ENCODE results near the gene TMEM190.

Gene TMEM190

DNA sequence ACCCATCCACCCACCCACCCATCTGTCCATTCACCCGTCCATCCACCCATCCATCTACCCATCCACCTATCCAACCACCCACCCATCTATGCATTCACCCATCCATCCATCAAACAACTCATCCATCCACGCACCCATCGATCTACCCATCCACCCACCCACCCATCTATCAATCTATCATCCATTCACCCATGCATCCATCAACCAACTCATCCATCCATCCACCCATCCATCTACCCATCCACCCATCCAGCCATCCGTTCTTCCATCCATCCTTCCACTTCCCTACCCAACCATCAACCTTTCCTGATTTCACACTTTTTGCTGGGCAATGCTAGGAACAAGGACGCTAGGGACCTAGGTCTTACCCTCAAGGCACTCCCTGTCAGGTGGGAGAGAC, 5.4 kb downstream of the TMEM190 start:
- Histone ChIP-seq H3K9ac (ENCODE audit: low read depth, low read length) (no peak overlapping the region), H3K36me3 (ENCODE audit: insufficient read depth, low read depth, low read length) (peaks cover 7% of the 10 kb centered on the region), H3K4me1 (ENCODE audit: insufficient read depth, low read length) (peaks cover 8% of the 10 kb centered on the region)

DNA sequence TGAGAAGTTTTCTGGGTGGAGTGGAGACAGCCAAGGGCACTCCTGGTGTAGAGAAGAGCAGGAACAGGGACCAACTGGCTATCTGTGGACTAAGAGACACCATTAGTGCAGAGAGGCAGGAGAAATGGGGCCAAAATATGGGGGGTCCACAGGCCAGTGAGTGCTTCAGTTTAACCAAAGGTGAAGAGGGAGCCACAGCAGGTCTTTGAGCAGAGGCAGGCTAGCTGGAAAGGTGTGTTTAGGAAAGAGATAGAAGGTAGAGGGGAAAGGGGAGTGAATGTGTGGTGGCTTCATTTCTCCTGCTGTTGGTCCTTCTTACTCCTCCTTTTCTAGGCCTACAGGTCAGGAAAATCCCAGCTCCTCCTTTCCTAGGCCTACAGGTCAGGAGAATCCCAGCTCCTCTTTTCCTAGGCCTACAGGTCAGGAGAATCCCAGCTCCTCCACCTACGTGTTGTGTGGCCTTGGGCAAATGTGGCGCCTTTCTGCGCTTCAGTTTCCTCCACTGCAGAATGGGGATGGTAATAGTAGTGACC, 6.0 kb downstream of the TMEM190 start:
- Histone ChIP-seq H3K4me3 (ENCODE audit: low read length) (peak overlapping the region; percentile 68; the same call in 1 of the 2 replicates), H3K27me3 (ENCODE audit: insufficient read depth, low read length) (peaks cover 45% of the 10 kb centered on the region), H3K36me3 (ENCODE audit: insufficient read depth, low read depth, low read length) (peaks cover 13% of the 10 kb centered on the region), H3K27ac (ENCODE audit: low read length) (no peak overlapping the region), H3K9ac (ENCODE audit: low read depth, low read length) (no peak overlapping the region), H3K4me1 (ENCODE audit: insufficient read depth, low read length) (peaks cover 14% of the 10 kb centered on the region), H3K9me3 (ENCODE audit: insufficient read depth, low read depth, low read length) (no peaks in the 10 kb centered on the region)

More for the DNA sequence above, 5.4 kb downstream of the TMEM190 start:
- Histone ChIP-seq H3K27ac (ENCODE audit: low read length) (no peak overlapping the region), H3K9me3 (ENCODE audit: insufficient read depth, low read depth, low read length) (no peaks in the 10 kb centered on the region), H3K27me3 (ENCODE audit: insufficient read depth, low read length) (peaks cover 51% of the 10 kb centered on the region), H3K4me3 (ENCODE audit: low read length) (no peak overlapping the region)

DNA sequence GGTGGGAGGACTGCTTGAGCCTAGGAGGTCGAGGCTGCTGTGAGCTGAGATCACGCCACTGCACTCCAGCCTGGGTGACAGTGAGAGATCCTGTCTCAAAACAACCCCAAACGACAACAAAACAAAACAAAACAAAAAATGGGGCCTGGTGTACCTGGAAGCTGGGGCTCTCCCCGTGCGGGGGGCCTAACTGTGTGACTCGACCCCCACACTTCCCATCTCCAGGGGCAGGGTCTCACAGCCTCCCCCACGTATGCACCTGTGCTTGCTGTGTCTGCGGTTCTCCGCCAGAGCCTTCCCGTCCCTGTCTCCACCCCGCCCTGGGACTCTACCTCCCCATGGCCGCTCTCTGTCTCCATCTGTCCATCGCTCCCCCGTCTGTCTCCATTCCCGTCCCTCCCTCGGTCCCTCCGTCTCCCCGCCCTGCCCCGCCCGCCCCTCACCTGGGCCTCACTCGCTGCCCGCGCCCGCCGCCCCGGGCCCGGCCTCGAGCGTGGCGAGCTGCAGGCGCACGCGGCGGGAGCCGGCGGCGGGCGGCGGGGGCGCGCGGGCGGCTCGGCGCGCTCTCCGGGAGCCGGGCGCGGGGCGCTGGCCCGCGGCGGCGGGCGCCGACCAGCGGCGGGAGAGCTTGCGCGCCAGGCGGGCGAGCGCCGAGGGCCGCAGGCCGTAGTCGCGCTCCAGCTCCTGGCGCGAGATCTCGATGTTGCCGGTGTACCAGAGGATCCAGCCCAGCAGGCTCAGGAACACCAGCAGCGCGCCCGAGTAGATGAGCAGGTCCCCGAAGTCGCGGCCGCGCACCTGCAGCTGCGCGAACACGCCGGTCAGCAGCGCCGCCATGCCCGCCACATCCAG, 6.9 kb downstream of the TMEM190 start:
- Histone ChIP-seq H3K4me1 (ENCODE audit: insufficient read depth, low read length) (peaks cover 21% of the 10 kb centered on the region), H3K4me3 (ENCODE audit: low read length) (peak overlapping the region; percentile 99), H3K36me3 (ENCODE audit: insufficient read depth, low read depth, low read length) (peaks cover 22% of the 10 kb centered on the region), H3K9me3 (ENCODE audit: insufficient read depth, low read depth, low read length) (no peaks in the 10 kb centered on the region), H3K9ac (ENCODE audit: low read depth, low read length) (peak overlapping the region; percentile 66; the same call in 1 of the 2 replicates), H3K27me3 (ENCODE audit: insufficient read depth, low read length) (peaks cover 36% of the 10 kb centered on the region), H3K27ac (ENCODE audit: low read length) (no peak overlapping the region)

DNA sequence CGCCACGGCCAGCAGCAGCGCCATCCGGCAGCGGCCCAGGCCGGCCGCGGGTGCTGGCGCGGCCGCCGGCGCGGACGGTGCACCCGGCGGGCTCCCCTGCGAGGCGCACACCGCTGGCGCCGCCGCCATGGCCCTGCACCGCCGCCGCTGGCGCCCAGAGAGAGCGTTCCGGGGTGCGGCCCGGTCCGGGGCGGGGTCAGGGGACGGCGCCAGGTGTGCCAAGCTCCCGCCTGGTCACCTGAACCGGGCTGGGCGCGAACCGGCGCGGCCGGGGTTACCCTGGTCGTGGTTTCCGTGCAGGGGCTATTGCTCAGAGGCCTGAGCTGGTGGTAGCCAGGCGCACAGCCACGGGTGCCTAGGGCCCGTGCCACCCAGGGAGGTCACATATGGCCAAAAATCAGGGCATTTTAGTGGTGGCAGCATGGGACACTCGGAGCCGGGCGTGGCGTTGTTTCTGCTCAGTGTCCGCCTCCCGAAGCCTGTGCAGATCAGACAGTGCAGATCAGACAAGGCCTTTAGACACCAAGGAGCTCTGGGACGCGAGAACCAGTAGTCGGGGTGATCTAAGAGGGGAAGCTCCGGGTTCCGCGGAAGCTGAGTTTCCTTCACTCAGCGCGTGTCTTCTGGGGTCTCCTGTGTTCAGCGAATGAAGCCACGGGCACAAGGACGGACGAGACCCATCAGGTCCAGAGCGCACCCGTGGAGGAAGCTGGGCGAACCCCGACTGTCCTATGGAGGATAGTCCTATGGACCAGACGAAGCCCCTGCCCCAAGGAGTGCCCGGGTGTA, 7.7 kb downstream of the TMEM190 start, which contains the start of gene TMEM238:
TMEM238 (minus strand) TSS at position 162 of the 789 bp plus-strand sequence; CDS start at position 129, 33 bp downstream.
- Histone ChIP-seq H3K27ac (ENCODE audit: low read length) (peak within 1 kb of the TSS; percentile 71), H3K9ac (ENCODE audit: low read depth, low read length) (peak within 1 kb of the TSS; percentile 100; the same call in 1 of the 2 replicates), H3K4me1 (ENCODE audit: insufficient read depth, low read length) (peaks cover 28% of the 10 kb centered on the region), H3K4me3 (ENCODE audit: low read length) (peak within 1 kb of the TSS; percentile 99), H3K27me3 (ENCODE audit: insufficient read depth, low read length) (peaks cover 27% of the 10 kb centered on the region), H3K9me3 (ENCODE audit: insufficient read depth, low read depth, low read length) (no peaks in the 10 kb centered on the region), H3K36me3 (ENCODE audit: insufficient read depth, low read depth, low read length) (peaks cover 30% of the 10 kb centered on the region)

DNA sequence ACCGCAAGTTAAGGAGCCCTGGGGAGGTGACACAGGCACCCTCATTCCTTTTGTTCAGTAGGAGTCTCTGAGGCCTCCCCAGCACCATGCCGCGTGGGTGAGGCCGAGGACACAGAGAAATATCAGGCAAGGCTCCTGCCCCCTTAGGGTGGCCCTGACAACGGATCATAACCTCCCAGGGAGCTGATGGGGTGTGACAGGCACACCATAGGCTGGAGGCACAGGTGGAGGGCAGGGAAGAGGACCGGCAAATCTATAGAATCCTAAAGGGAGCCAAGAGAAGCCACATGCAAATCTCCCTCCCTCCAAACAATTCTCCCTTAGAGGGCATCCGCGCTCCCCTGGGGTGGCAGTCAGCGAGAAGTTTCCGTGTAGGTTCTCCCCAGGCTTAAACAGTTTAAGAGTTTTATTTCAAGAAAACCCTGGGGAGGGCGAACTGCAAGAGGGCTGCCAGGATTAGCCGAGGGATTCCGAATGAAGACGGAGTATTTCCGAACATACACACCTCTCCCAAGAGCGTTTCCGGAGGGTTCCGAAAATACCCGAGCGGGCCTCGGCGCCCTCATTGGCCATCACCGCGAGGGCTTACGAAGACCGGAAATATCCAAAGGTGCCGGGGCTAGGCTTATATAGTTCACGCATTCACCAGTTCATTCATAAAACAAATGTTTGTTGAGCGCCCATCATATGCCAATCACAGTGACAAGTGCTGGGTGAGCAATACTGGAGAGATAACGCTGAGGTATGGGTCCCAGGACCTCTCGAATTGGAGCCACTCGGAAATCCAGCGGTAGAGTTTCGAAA, 8.5 kb downstream of the TMEM190 start:
- H3K27ac ChIP-seq (ENCODE audit: low read length): peak overlapping the region; percentile 71

DNA sequence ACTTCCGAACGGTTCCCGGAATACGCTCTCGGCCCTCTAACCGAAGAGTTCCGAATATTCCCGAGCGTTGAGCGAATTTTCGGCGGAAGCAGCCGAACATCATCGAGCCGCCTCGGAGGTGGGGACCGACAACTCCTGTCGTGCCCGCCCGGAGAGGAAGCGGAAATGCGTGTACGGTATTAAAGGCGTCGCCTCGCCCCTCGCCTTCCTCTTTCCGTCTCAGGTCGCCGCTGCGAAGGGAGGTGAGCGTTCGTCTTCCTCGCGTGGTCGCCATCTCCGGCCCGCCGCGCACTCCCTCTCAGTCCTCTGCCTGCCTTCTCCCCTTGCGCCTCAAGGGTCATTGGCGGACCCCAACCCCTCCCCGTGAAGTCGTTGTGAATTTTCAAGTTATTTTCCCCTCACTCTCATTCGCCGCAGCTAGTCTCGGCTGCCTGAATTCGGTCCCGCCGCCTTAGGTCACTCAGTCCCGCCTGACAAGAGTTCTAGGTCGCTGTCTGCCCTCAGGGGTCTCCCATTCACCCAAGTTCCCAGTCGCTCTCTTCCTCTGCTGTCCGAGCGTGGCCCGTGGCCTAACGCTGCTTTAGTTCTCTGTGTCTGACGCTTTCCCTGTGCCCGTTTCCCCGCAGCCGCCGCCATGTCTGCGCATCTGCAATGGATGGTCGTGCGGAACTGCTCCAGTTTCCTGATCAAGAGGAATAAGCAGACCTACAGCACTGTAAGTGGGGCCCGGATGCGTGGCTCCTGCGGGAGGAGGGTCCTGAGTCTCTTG, 9.3 kb downstream of the TMEM190 start, which contains the start of gene RPL28:
RPL28 (plus strand) TSS at position 209 of the 769 bp plus-strand sequence; CDS start at position 635, 426 bp downstream.
- Histone ChIP-seq H3K36me3 (ENCODE audit: insufficient read depth, low read depth, low read length) (peaks cover 42% of the 10 kb centered on the region), H3K4me1 (ENCODE audit: insufficient read depth, low read length) (peaks cover 31% of the 10 kb centered on the region), H3K27ac (ENCODE audit: low read length) (peak within 1 kb of the TSS; percentile 87), H3K27me3 (ENCODE audit: insufficient read depth, low read length) (peaks cover 21% of the 10 kb centered on the region), H3K9ac (ENCODE audit: low read depth, low read length) (peak within 1 kb of the TSS; percentile 100), H3K4me3 (ENCODE audit: low read length) (peak within 1 kb of the TSS; percentile 99), H3K9me3 (ENCODE audit: insufficient read depth, low read depth, low read length) (no peaks in the 10 kb centered on the region)

More for the DNA sequence above, 8.5 kb downstream of the TMEM190 start:
- Histone ChIP-seq H3K4me3 (ENCODE audit: low read length) (peak overlapping the region; percentile 99), H3K9ac (ENCODE audit: low read depth, low read length) (peak overlapping the region; percentile 100; the same call in 1 of the 2 replicates), H3K9me3 (ENCODE audit: insufficient read depth, low read depth, low read length) (no peaks in the 10 kb centered on the region), H3K4me1 (ENCODE audit: insufficient read depth, low read length) (peaks cover 31% of the 10 kb centered on the region), H3K27me3 (ENCODE audit: insufficient read depth, low read length) (peaks cover 21% of the 10 kb centered on the region), H3K36me3 (ENCODE audit: insufficient read depth, low read depth, low read length) (peaks cover 38% of the 10 kb centered on the region)

DNA sequence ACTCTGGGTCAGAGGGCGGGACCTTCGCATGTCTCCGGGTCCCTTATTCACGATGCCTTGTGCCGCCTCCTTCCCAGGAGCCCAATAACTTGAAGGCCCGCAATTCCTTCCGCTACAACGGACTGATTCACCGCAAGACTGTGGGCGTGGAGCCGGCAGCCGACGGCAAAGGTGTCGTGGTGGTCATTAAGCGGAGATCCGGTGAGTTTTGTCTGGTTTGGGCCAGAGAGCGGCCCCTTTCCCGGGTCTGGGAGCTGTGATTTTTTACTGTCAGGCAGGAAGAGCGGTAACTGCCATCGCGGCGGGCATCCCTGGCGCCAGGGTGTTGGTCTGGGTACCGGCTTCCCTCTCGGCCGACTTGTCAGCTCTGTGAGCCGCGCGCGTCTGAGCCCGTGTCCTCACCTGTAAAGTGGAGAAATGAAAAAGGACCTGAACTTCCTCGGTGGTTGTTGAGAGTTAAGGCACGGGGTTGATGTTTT, 9.9 kb downstream of the TMEM190 start:
- Histone ChIP-seq H3K9ac (ENCODE audit: low read depth, low read length) (peak overlapping the region; percentile 100), H3K27me3 (ENCODE audit: insufficient read depth, low read length) (peaks cover 18% of the 10 kb centered on the region), H3K27ac (ENCODE audit: low read length) (peak overlapping the region; percentile 87), H3K36me3 (ENCODE audit: insufficient read depth, low read depth, low read length) (peaks cover 42% of the 10 kb centered on the region), H3K4me3 (ENCODE audit: low read length) (peak overlapping the region; percentile 99), H3K9me3 (ENCODE audit: insufficient read depth, low read depth, low read length) (no peaks in the 10 kb centered on the region), H3K4me1 (ENCODE audit: insufficient read depth, low read length) (peaks cover 37% of the 10 kb centered on the region)

DNA sequence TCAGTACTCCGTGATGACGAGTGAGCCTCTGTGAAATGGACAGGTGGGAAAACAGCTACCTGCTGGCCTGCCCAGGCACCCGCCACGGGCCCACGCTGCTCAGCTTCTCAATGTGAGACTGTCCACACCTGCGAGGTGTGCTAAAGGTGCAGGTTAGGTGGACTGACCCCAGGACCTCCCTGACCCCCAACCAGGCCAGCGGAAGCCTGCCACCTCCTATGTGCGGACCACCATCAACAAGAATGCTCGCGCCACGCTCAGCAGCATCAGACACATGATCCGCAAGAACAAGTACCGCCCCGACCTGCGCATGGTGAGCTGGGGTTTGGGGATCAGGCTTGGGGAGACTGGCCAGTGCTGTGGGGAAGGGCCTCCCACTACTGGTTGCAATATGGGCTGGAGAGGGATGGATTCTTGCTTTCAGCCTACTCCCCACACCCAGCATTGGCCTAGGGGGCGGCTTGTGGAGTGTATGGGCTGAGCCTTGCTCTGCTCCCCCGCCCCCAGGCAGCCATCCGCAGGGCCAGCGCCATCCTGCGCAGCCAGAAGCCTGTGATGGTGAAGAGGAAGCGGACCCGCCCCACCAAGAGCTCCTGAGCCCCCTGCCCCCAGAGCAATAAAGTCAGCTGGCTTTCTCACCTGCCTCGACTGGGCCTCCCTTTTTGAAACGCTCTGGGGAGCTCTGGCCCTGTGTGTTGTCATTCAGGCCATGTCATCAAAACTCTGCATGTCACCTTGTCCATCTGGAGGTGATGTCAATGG, 11.3 kb downstream of the TMEM190 start:
- Histone ChIP-seq H3K4me3 (ENCODE audit: low read length) (peak overlapping the region; percentile 99), H3K27ac (ENCODE audit: low read length) (no peak overlapping the region), H3K27me3 (ENCODE audit: insufficient read depth, low read length) (peaks cover 5% of the 10 kb centered on the region), H3K4me1 (ENCODE audit: insufficient read depth, low read length) (peaks cover 44% of the 10 kb centered on the region), H3K36me3 (ENCODE audit: insufficient read depth, low read depth, low read length) (peaks cover 42% of the 10 kb centered on the region), H3K9me3 (ENCODE audit: insufficient read depth, low read depth, low read length) (no peaks in the 10 kb centered on the region), H3K9ac (ENCODE audit: low read depth, low read length) (peak overlapping the region; percentile 100)

DNA sequence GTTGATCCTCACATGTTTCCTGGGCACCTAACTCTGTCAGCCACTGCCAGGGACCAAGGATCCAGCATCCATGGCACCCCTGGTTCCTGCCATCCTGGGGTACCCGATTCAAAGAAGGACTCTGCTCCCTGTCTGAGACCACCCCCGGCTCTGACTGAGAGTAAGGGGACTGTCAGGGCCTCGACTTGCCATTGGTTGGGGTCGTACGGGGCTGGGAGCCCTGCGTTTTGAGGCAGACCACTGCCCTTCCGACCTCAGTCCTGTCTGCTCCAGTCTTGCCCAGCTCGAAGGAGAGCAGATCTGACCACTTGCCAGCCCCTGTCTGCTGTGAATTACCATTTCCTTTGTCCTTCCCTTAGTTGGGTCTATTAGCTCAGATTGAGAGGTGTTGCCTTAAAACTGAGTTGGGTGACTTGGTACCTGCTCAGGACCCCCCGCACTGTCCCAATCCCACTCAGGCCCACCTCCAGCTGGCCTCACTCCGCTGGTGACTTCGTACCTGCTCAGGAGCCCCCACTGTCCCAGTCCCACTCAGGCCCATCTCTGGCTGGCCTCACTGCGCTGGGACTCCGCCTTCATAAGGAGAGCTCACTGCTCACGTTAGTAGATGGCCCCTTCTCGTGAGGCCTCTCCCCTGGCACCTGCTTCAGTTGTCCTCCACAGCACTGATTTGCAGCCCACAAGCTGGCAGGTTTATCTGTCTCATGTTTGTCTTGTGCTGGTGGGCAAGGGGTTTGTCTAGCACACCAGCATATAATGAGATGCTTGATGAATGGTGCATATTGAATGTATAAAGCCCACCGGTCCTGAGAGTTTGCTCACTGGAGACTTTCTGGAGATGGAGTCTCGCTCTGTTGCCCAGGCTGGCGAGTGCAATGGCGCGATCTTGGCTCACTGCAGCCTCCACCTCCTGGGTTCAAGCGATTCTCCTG, 13.0 kb downstream of the TMEM190 start:
- no peaks in the 10 kb centered on the region for H3K9me3 ChIP-seq (ENCODE audit: insufficient read depth, low read depth, low read length)
- H3K4me1 ChIP-seq (ENCODE audit: insufficient read depth, low read length): peaks cover 46% of the 10 kb centered on the region
- H3K36me3 ChIP-seq (ENCODE audit: insufficient read depth, low read depth, low read length): peaks cover 42% of the 10 kb centered on the region
- H3K9ac ChIP-seq (ENCODE audit: low read depth, low read length): no peak overlapping the region; the same call in 1 of the 2 replicates
- H3K27ac ChIP-seq (ENCODE audit: low read length): no peak overlapping the region
- H3K27me3 ChIP-seq (ENCODE audit: insufficient read depth, low read length): no peaks in the 10 kb centered on the region
- peak overlapping the region; percentile 32; the same call in 1 of the 2 replicates for H3K4me3 ChIP-seq (ENCODE audit: low read length)

All from iPS-20b (cell line).